B cell (primary cell): ENCODE data around the gene PGF. TPM values are rescaled to one million over a fixed set of nuclear protein-coding genes. Genes with fewer than 3 reads are reported as not detected.

Experiments
- ATAC-seq: fragments of 200-7000 bp; cut with Tn5 transposase; one replicate; pipeline ENCODE4 v1.10.0; 2021; ENCODE audit warnings: low read depth, mild to moderate bottlenecking, moderate number of reproducible peaks, moderate library complexity
- CTCF ChIA-PET: fragments of 350-600 bp; sonication (Branson Sonifier 250); formaldehyde crosslinking; loops from one replicate; lab custom pipeline; 2021; ENCODE audit warnings: antibody characterized with exemption, inconsistent platforms; lab: Charles Lee
- POLR2A ChIA-PET: fragments of 350-600 bp; sonication (Branson Sonifier 250); formaldehyde crosslinking; loops from one replicate; lab custom pipeline; 2021; ENCODE audit warnings: antibody characterized with exemption; lab: Charles Lee
- DNase-seq: peaks from one replicate; pipeline ENCODE4 v3.0.0; 2013
- H2AFZ ChIP-seq: 2 replicates; pipeline ENCODE4 v1.6.1; 2012; ENCODE audit warnings: mild to moderate bottlenecking, low read depth, low read length; ENCODE audit not compliant: insufficient read depth, poor library complexity, severe bottlenecking
- H3K27ac ChIP-seq, 2 donors: 1 replicate in 1 of 2; 2 replicates in 1 of 2; pipeline ENCODE4 v1.5.1; 2012 to 2013; ENCODE audit warnings: low read length in 2 of 2, mild to moderate bottlenecking in 2 of 2, moderate library complexity in 1 of 2
- H3K27me3 ChIP-seq, 4 experiments: fragments of 200-600 bp in 1 of 4; sonication (generic) in 1 of 4; replicated peaks in 1 of 4; 1 replicate in 2 of 4; 2 replicates in 2 of 4; pipeline versions ENCODE4 v1.6.1 to v1.7.0; 2013 to 2016; ENCODE audit warnings: low read length in 3 of 4, mild to moderate bottlenecking in 2 of 4, mixed read lengths in 1 of 4, moderate library complexity in 1 of 4; ENCODE audit not compliant: insufficient read depth in 4 of 4, control insufficient read depth in 3 of 4; ENCODE audit errors: control extremely low read depth in 1 of 4
- H3K36me3 ChIP-seq, 2 experiments: replicated peaks in 1 of 2; 1 replicate in 1 of 2; 2 replicates in 1 of 2; pipeline versions ENCODE4 v1.6.1 to v1.7.1; 2013; ENCODE audit warnings: low read length in 1 of 2; ENCODE audit not compliant: insufficient read depth in 2 of 2, control insufficient read depth in 1 of 2; ENCODE audit errors: control extremely low read depth in 1 of 2, extremely low read depth in 1 of 2
- H3K4me1 ChIP-seq, 2 donors: fragments of 200-600 bp in 1 of 2; sonication (generic) in 1 of 2; 1 replicate in 1 of 2; 2 replicates in 1 of 2; pipeline versions ENCODE4 v1.5.1 to v1.6.1; 2013 to 2017; ENCODE audit warnings: low read length in 2 of 2; ENCODE audit not compliant: control insufficient read depth in 2 of 2, insufficient read depth in 2 of 2
- H3K4me2 ChIP-seq: replicated peaks from 2 replicates; pipeline ENCODE3; 2012; ENCODE audit warnings: mild to moderate bottlenecking, low read depth, low read length; ENCODE audit not compliant: poor library complexity, severe bottlenecking
- H3K4me3 ChIP-seq, 5 experiments: fragments of 200-600 bp in 1 of 5; sonication (generic) in 1 of 5; 1 replicate in 3 of 5; 2 replicates in 2 of 5; pipeline versions ENCODE4 v1.5.1 to v1.7.0; 2011 to 2016; ENCODE audit warnings: low read length in 4 of 5, mild to moderate bottlenecking in 4 of 5, low read depth in 2 of 5, control low read depth in 1 of 5, moderate library complexity in 1 of 5; ENCODE audit not compliant: insufficient read depth in 1 of 5; ENCODE audit errors: control extremely low read depth in 1 of 5, extremely low read depth in 1 of 5
- H3K79me2 ChIP-seq: fragments of 200-600 bp; sonication (generic); one replicate; pipeline ENCODE4 v1.6.0; 2016; ENCODE audit warnings: low read length; ENCODE audit not compliant: control insufficient read depth, insufficient read depth
- H3K9ac ChIP-seq: fragments of 200-600 bp; sonication (generic); 2 replicates; pipeline ENCODE4 v1.6.1; 2017; ENCODE audit warnings: mild to moderate bottlenecking, low read length, moderate library complexity
- H3K9me3 ChIP-seq, 3 donors: one replicate each; pipeline versions ENCODE4 v1.6.1 to v1.7.1; 2013; ENCODE audit warnings: low read length in 2 of 3; ENCODE audit not compliant: control insufficient read depth in 2 of 3, insufficient read depth in 1 of 3; ENCODE audit errors: control extremely low read depth in 1 of 3
- H4K20me1 ChIP-seq: 2 replicates; pipeline ENCODE4 v1.6.0; 2012; ENCODE audit warnings: mild to moderate bottlenecking, low read length; ENCODE audit not compliant: insufficient read depth, control insufficient read depth, poor library complexity, severe bottlenecking
- H3K27ac Mint-ChIP-seq: one replicate; pipeline ENCODE4 v1.8.0; 2021; ENCODE audit warnings: mixed read lengths
- H3K27me3 Mint-ChIP-seq: one replicate; pipeline ENCODE4 v1.8.0; 2021; ENCODE audit warnings: mixed read lengths
- H3K4me1 Mint-ChIP-seq: one replicate; pipeline ENCODE4 v1.8.0; 2021; ENCODE audit warnings: mixed read lengths
- H3K4me3 Mint-ChIP-seq: one replicate; pipeline ENCODE4 v1.8.0; 2021; ENCODE audit warnings: mixed read lengths
- H3K9me3 Mint-ChIP-seq: one replicate; pipeline ENCODE4 v1.8.0; 2022; ENCODE audit warnings: mixed read lengths; ENCODE audit not compliant: insufficient read depth
- EZH2 ChIP-seq: IDR thresholded peaks from 2 replicates; pipeline ENCODE4 v1.6.1; 2012; ENCODE audit warnings: borderline replicate concordance, low read depth, mild to moderate bottlenecking, moderate library complexity, low read length; ENCODE audit not compliant: insufficient read depth, poor library complexity, severe bottlenecking
- WGBS: methylation state at CpG from one replicate; pipeline ENCODE4 v1.1.5; 2013; ENCODE audit warnings: missing lambda C conversion rate; ENCODE audit not compliant: insufficient coverage; 5-methylcytosine and 5-hydroxymethylcytosine counted together
- intact Hi-C: fragments of 100-400 bp; cut with micrococcal nuclease; formaldehyde crosslinking; loops from one replicate; pipeline ENCODE4 v1.10.0; 2022
- polyA plus RNA-seq: library from polyadenylated mRNA; depleted of rRNA; stranded (reverse); fragments of >200 nt; gene quantifications from 2 replicates; pipeline ENCODE4 v1.2.3, GENCODE V29; 2012
- total RNA-seq, 2 donors: library from RNA; stranded (reverse); fragments of 120-200 nt in 1 of 2; gene quantifications; 1 replicate in 1 of 2; 2 replicates in 1 of 2; pipeline versions ENCODE4 v1.2.3 to v1.2.4, GENCODE V29; 2013 to 2022
- TF ChIP-seq, protein P1 (sequence below): fragments of 200-600 bp; IDR thresholded peaks from one replicate; pipeline ENCODE4 v1.8.0; 2022; ENCODE audit warnings: antibody characterized with exemption, mild to moderate bottlenecking

PGF gene
- total and polyA plus RNA-seq, 2 donors (not counting 1 experiment from before 2014, with no cell fraction given): 0.07 to 0.47 TPM

DNA sequence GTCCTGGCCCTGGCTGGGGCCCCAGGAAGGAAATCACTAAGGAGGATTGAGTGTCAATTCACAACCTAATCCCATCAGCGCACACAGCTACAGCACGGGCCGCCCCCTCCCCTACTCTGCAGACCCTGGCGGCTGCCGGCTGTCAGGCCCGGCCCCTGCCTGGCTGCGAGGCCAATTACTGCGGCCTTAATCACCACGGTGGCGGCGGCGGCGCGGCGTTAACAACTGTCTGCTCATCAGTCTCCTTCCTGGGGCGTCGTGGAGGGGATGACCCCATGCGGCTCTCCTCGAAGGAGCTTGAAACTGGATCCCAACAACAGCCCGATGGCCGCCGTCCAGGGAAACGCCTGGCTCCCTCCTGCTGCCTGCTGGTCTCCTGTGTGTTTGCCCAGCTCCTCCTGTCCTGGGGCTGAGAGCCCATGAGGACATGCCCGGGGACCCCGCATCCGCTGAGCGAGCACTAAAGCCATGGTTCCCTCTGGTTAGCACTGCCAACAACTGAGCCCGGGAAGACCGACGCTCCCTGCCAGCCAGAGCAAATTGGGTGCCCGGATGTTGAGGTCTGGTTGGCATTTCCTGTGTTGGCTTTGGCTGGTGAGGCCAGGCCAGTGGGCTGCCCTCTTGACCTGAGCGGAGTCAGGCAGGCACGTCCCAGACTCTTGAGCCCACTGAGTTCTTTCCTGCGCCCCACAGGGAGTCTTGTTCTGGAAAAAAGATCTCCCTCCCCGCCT is 25.5 kb upstream of the PGF start:
- H3K36me3 ChIP-seq: no peaks in the 10 kb centered on the region
- Mint-ChIP-seq H3K9me3 (no peaks in the 10 kb centered on the region), H3K4me1 (no peaks in the 10 kb centered on the region), H3K4me3 (no peak overlapping the region), H3K27me3 (no peaks in the 10 kb centered on the region), H3K27ac (no peak overlapping the region)
- intact Hi-C loops: no loop called here
- ATAC-seq (no peak), DNase-seq (no peak)
- no peak overlapping the region for H3K9ac ChIP-seq
- CTCF ChIA-PET: no interaction called here
- no peak overlapping the region for H3K27ac ChIP-seq
- H3K4me1 ChIP-seq: no peaks in the 10 kb centered on the region
- 89% methylated on average over 34 of the region's 35 CpGs for WGBS
- H3K9me3 ChIP-seq: no peaks in the 10 kb centered on the region
- POLR2A ChIA-PET: no interaction called here
- H3K27me3 ChIP-seq: no peaks in the 10 kb centered on the region
- no peak overlapping the region for H3K4me3 ChIP-seq
- H3K4me2 ChIP-seq: no peak overlapping the region
- no peaks in the 10 kb centered on the region for H4K20me1 ChIP-seq
- no peak overlapping the region for H2AFZ ChIP-seq
- no peaks in the 10 kb centered on the region for H3K79me2 ChIP-seq
- TF ChIP-seq, protein P1, sequence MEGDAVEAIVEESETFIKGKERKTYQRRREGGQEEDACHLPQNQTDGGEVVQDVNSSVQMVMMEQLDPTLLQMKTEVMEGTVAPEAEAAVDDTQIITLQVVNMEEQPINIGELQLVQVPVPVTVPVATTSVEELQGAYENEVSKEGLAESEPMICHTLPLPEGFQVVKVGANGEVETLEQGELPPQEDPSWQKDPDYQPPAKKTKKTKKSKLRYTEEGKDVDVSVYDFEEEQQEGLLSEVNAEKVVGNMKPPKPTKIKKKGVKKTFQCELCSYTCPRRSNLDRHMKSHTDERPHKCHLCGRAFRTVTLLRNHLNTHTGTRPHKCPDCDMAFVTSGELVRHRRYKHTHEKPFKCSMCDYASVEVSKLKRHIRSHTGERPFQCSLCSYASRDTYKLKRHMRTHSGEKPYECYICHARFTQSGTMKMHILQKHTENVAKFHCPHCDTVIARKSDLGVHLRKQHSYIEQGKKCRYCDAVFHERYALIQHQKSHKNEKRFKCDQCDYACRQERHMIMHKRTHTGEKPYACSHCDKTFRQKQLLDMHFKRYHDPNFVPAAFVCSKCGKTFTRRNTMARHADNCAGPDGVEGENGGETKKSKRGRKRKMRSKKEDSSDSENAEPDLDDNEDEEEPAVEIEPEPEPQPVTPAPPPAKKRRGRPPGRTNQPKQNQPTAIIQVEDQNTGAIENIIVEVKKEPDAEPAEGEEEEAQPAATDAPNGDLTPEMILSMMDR: no peak
- no peak for TF ChIP-seq EZH2

DNA sequence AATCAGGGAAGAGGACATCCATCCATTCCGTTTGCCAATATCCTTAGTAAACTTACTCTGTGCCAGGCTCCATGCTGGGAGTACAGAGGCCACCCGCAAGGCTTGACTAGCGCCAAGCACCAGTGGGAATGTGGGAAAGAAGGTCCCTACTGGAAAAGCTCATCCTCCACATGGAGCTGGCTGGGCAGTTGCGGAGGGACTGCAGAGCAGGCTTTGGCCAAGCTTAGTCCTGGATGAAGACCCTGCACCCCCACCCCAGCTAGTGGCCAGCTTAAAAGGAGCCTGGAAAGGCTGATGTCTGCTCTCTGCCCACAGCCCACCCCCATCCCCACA is 25.0 kb upstream of the PGF start:
- TF ChIP-seq, protein P1: no peak
- H3K27ac Mint-ChIP-seq: no peak overlapping the region
- no peak overlapping the region for H3K4me3 Mint-ChIP-seq
- DNase-seq (no peak), ATAC-seq (no peak)
- no peaks in the 10 kb centered on the region for H4K20me1 ChIP-seq
- no peaks in the 10 kb centered on the region for H3K27me3 Mint-ChIP-seq
- no peak overlapping the region for H3K9ac ChIP-seq
- ChIA-PET POLR2A (no interaction called here), CTCF (no interaction called here)
- intact Hi-C loops: no loop called here
- H3K4me1 ChIP-seq: no peaks in the 10 kb centered on the region
- H3K4me2 ChIP-seq: no peak overlapping the region
- no peak overlapping the region for H3K27ac ChIP-seq
- H3K9me3 ChIP-seq: no peaks in the 10 kb centered on the region
- no peaks in the 10 kb centered on the region for H3K79me2 ChIP-seq
- H2AFZ ChIP-seq: no peak overlapping the region
- H3K4me1 Mint-ChIP-seq: no peaks in the 10 kb centered on the region
- no peak overlapping the region for H3K4me3 ChIP-seq
- H3K36me3 ChIP-seq: no peaks in the 10 kb centered on the region
- H3K27me3 ChIP-seq: no peaks in the 10 kb centered on the region
- H3K9me3 Mint-ChIP-seq: no peaks in the 10 kb centered on the region
- WGBS: 100% methylated on average over 4 of the region's 4 CpGs
